ENCODE data around the gene ABO. TPM values are rescaled to one million over a fixed set of nuclear protein-coding genes. Genes with fewer than 3 reads are reported as not detected.

ABO gene
- total RNA-seq, 1 experiment from 2014 or later: 0.37 TPM

- Histone ChIP-seq H4K5ac (ENCODE audit: insufficient read length, low read depth, low read length) (no peak overlapping the region), H2BK120ac (ENCODE audit: low read depth, low read length, poor library complexity, severe bottlenecking) (no peak overlapping the region), H2BK15ac (ENCODE audit: low read depth, low read length) (no peak overlapping the region), H3K23ac (ENCODE audit: insufficient read length, low read depth, low read length) (no peak overlapping the region), H4K8ac (replicated peaks; ENCODE audit: insufficient read length, low read depth, low read length) (no peak overlapping the region), H3K79me1 (ENCODE audit: insufficient read depth, low read depth, low read length, poor library complexity, severe bottlenecking) (no peaks in the 10 kb centered on the region), H3K4ac (ENCODE audit: low read depth, low read length) (no peak overlapping the region), H3K23me2 (ENCODE audit: insufficient read length, low read depth, low read length, poor library complexity, severe bottlenecking) (no peaks in the 10 kb centered on the region), H2AFZ (ENCODE audit: low read length) (no peak overlapping the region), H4K20me1 (ENCODE audit: control insufficient read depth, insufficient read depth, insufficient read length) (no peaks in the 10 kb centered on the region), H3K14ac (ENCODE audit: insufficient read depth, low read length) (no peak overlapping the region), H3K4me2 (ENCODE audit: insufficient read depth, insufficient read length, low read length) (no peak overlapping the region), H3T11ph (ENCODE audit: low read length) (no peak overlapping the region), H3K27me3 (ENCODE audit: insufficient read depth, low read length) (no peaks in the 10 kb centered on the region), H3K4me1 (ENCODE audit: insufficient read depth, low read length) (no peaks in the 10 kb centered on the region), H3K27ac (ENCODE audit: insufficient read length, low read depth, low read length) (no peak overlapping the region), H3K9ac (ENCODE audit: extremely low read depth, insufficient read length, low read length) (no peak overlapping the region), H4K91ac (ENCODE audit: insufficient read length, low read depth, low read length) (no peak overlapping the region), H3K79me2 (ENCODE audit: insufficient read depth, low read length) (no peaks in the 10 kb centered on the region), H2BK12ac (ENCODE audit: insufficient read length, low read depth, low read length) (no peak overlapping the region), H2BK5ac (ENCODE audit: insufficient read length, low read length) (no peak overlapping the region), H3K9me3 (ENCODE audit: control insufficient read depth, low read depth, low read length) (no peaks in the 10 kb centered on the region), H3K18ac (ENCODE audit: insufficient read length, low read depth, low read length) (no peak overlapping the region), H3K56ac (ENCODE audit: insufficient read length, low read depth, low read length) (no peak overlapping the region), H2BK20ac (ENCODE audit: low read depth, low read length, poor library complexity, severe bottlenecking) (no peak overlapping the region), H2AK5ac (ENCODE audit: insufficient read length, low read length) (no peak overlapping the region)
- TF ChIP-seq CTCF (conservative IDR thresholded peaks at IDR 0.05): no peak
- Mint-ChIP-seq H3K27me3 (ENCODE audit: low read depth) (peaks cover 24% of the 10 kb centered on the region), H3K4me1 (peaks cover 9 to 11% of the 10 kb centered on the region in 2 experiments), H3K9me3 (no peaks in the 10 kb centered on the region), H3K36me3 (ENCODE audit: insufficient read depth in 1 of 3, low read depth in 3 of 3) (no peaks in the 10 kb centered on the region), H3K27ac (no peak overlapping the region), H3K4me3 (no peak overlapping the region)
- WGBS (ENCODE audit: extremely low coverage, insufficient read length, low lambda C conversion rate): no CpG with 5 or more reads among the region's 11 CpGs
- no peak for DNase-seq
These were observed 12.8 kb downstream of the ABO start for GRCh38 chr9:133262226-133262625.

Measured in H9 (cell line).